ENCODE data around the gene TENT5C. TPM values are rescaled to one million over a fixed set of nuclear protein-coding genes. Genes with fewer than 3 reads are reported as not detected.

TENT5C gene
- total RNA-seq, 4 donors from 2014 or later, result 0.27 to 2.8 (median 1.3) TPM

DNA sequence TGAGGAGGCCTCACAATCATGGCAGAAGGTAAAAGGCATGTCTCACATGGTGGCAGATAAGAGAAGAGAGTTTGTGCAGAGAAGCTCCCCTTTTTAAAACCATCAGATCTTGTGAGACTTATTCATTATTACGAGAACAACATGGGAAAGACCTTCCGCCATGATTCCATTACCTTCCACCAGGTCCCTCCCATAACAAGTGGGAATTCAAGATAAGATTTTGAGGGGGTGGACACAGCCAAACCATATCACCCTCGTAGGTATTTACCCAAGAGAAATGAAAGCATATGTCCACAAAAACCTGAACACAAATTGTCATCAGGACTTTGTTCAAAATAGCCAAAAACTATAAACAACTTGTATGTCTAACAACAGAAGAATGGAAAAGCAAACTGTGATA lies 45.9 kb upstream of the TENT5C start:
- Histone ChIP-seq H3K9me3 (peaks cover 0 to 8% (median 0%) of the 10 kb centered on the region in 3 donors), H3K27ac (no peak overlapping the region), H3K4me1 (no peaks in the 10 kb centered on the region), H3K27me3 (no peaks in the 10 kb centered on the region), H3K36me3 (no peaks in the 10 kb centered on the region), H3K4me3 (no peak overlapping the region)
- WGBS, 2 donors, result 67 to 87% methylated on average over 3 of the region's 3 CpGs
- intact Hi-C loops (cut with DNase I), result no loop called here
- TF ChIP-seq, protein P1, sequence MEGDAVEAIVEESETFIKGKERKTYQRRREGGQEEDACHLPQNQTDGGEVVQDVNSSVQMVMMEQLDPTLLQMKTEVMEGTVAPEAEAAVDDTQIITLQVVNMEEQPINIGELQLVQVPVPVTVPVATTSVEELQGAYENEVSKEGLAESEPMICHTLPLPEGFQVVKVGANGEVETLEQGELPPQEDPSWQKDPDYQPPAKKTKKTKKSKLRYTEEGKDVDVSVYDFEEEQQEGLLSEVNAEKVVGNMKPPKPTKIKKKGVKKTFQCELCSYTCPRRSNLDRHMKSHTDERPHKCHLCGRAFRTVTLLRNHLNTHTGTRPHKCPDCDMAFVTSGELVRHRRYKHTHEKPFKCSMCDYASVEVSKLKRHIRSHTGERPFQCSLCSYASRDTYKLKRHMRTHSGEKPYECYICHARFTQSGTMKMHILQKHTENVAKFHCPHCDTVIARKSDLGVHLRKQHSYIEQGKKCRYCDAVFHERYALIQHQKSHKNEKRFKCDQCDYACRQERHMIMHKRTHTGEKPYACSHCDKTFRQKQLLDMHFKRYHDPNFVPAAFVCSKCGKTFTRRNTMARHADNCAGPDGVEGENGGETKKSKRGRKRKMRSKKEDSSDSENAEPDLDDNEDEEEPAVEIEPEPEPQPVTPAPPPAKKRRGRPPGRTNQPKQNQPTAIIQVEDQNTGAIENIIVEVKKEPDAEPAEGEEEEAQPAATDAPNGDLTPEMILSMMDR (IDR thresholded peaks at IDR 0.05), result no peak
- no peak for TF ChIP-seq POLR2A (IDR thresholded peaks at IDR 0.05)
- no peak for DNase-seq

DNA sequence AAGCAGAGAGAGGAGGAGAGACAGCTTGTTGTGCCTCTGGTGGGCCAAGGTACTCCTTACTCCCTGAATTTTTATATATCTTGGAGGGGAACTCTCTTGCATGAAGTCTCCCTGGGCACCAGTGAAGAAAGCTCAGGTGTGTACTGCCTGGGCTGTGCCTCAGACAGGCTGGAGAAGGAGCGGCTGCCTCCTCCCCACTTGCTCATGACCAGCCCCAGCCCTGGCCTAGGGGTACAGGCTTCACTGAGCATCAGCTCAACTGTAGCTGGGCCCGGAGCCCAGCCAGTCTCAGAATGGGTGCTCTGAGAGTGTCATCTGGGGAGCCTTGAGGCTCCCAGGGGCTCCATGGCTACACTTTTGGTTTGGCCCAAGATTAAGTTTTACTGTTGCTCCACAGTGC lies 44.8 kb upstream of the TENT5C start:
- no peaks in the 10 kb centered on the region for H3K4me1 ChIP-seq
- no peaks in the 10 kb centered on the region for H3K27me3 ChIP-seq
- no peak overlapping the region for H3K4me3 ChIP-seq
- 90% methylated on average over 2 of the region's 2 CpGs; no CpG with 5 or more reads in 1 of the 2 donors for WGBS, 2 donors
- no peak for DNase-seq
- peaks cover 0 to 8% (median 0%) of the 10 kb centered on the region in 3 donors for H3K9me3 ChIP-seq
- intact Hi-C loops (cut with DNase I), result no loop called here
- no peak overlapping the region for H3K27ac ChIP-seq
- TF ChIP-seq, protein P1 (IDR thresholded peaks at IDR 0.05), result no peak
- TF ChIP-seq POLR2A (IDR thresholded peaks at IDR 0.05), result no peak
- no peaks in the 10 kb centered on the region for H3K36me3 ChIP-seq

DNA sequence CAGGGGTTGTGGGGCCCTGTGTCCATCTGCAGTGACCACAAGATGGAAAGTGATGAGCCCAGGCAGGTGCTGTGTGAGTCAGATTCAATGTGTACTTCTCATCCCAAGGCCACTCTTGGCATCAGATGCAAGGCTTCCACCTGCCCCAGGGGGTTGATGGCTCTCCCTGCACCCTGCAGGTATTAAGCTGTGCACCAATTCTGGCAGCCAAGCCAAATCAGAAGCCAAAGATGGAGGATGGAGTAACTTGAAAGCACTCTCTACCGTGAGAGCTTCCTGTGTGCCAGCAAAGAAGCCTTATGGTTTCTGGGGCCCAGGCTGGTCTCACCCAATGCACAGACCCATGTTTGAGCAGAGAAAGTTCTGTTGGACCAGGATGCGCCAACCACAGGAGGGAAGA lies 44.3 kb upstream of the TENT5C start:
- no peak for TF ChIP-seq POLR2A (IDR thresholded peaks at IDR 0.05)
- TF ChIP-seq, protein P1 (IDR thresholded peaks at IDR 0.05), result no peak
- no peak overlapping the region for H3K27ac ChIP-seq
- no peak for DNase-seq

DNA sequence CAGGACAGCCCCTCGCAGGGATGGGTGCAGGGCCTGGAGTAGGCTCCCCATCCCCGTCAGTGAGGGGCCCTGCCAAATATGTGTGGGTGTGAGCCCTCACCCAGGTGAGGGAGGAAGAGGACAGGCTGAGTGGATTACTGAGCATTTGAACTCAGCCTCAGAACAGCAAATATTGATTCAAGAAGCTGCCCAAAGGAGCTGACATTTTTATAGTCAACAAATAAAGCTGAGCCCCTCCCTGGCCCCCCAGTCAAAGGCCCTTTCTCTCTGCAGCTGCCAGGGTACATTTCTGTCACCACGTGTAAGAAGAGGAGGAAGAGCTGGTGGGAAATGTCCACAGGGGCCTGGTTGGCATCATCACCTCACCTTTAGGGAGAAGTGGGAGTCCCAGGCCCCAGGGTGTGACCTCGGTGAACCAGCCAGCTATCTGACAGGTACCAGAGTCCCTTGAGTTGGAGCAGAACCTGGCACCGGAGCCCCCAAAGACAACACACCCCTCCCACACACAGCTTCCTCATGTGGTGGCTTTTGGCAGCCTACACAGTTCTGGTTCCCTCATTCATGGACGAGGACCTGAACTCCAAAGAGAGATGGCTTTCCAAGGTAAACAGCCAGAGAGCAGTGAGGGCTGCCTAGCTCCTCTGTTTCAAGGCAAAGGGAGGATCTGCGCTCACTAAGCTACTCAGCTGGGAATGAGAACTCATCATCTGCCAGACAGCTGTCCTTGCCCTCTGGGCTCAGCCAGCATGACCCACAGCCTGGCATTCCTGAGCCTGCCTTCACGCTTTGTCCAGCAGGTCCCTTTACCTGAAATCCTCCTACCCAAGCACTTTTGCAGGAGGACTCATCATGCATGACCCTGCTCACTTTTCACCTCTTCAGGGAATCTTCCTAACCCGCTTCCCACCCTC lies 43.0 kb upstream of the TENT5C start:
- Histone ChIP-seq H3K9me3 (peaks cover 0 to 8% (median 0%) of the 10 kb centered on the region in 3 donors), H3K36me3 (no peaks in the 10 kb centered on the region), H3K4me1 (no peaks in the 10 kb centered on the region), H3K4me3 (no peak overlapping the region), H3K27me3 (no peaks in the 10 kb centered on the region), H3K27ac (no peak overlapping the region)
- intact Hi-C loops (cut with DNase I), result no loop called here
- TF ChIP-seq, protein P1 (IDR thresholded peaks at IDR 0.05), result no peak
- no peak for TF ChIP-seq POLR2A (IDR thresholded peaks at IDR 0.05)
- DNase-seq, result no peak
- 66 to 72% methylated on average over 6 of the region's 9 CpGs for WGBS, 2 donors

More for the DNA sequence above, 44.3 kb upstream of the TENT5C start:
- no peak overlapping the region for H3K4me3 ChIP-seq
- H3K27me3 ChIP-seq, result no peaks in the 10 kb centered on the region
- no peaks in the 10 kb centered on the region for H3K4me1 ChIP-seq
- intact Hi-C loops (cut with DNase I), result no loop called here
- H3K36me3 ChIP-seq, result no peaks in the 10 kb centered on the region
- WGBS, 2 donors, result 65 to 89% methylated on average over 1 to 2 of the region's 2 CpGs
- H3K9me3 ChIP-seq, result peaks cover 0 to 8% (median 0%) of the 10 kb centered on the region in 3 donors

DNA sequence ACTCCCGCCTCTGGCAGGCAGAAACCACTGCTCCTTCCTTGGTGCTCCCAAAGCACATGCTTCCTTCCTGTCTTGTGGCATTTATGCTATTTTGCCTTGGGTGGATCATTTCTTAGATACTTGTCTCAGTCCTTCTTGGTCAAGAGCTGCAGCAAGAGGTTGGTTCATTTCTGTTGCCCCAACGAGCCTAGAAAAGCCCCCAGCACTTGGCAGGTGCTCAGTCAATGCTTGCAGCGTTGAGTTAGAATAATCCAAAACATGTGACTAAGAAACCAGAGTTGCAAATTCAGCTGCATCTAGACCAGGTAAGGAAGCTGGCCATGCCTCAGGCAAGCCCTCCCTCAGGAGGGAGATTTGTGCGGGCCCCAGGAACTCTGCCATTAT lies 42.4 kb upstream of the TENT5C start:
- intact Hi-C loops (cut with DNase I), result no loop called here

More for the DNA sequence above, 42.4 kb upstream of the TENT5C start:
- no peak for DNase-seq
- H3K9me3 ChIP-seq, result peaks cover 0 to 8% (median 0%) of the 10 kb centered on the region in 3 donors
- H3K27ac ChIP-seq, result no peak overlapping the region
- no peaks in the 10 kb centered on the region for H3K27me3 ChIP-seq
- TF ChIP-seq, protein P1 (IDR thresholded peaks at IDR 0.05), result no peak
- no peak for TF ChIP-seq POLR2A (IDR thresholded peaks at IDR 0.05)
- WGBS, 2 donors, result 63 to 66% methylated on average over 2 to 4 of the region's 4 CpGs
- no peaks in the 10 kb centered on the region for H3K4me1 ChIP-seq
- H3K36me3 ChIP-seq, result no peaks in the 10 kb centered on the region
- no peak overlapping the region for H3K4me3 ChIP-seq
